D721Med (cell line): ENCODE results near the gene LTC4S.

Source experiments
- DNase-seq: peaks from one replicate; pipeline ENCODE4 v3.0.0; 2011; ENCODE audit warnings: low spot score; ENCODE audit not compliant: insufficient read length
- FAIRE-seq: peaks from 2 replicates; lab custom pipeline; 2011; peaks lifted over from hg19 to GRCh38; lab: Jason Lieb, UNC
- TF ChIP-seq, protein P1 (sequence below): IDR thresholded peaks from 2 replicates; pipeline ENCODE4 v1.5.1; 2012; ENCODE audit warnings: mild to moderate bottlenecking, control low read depth; ENCODE audit not compliant: insufficient read depth; ENCODE audit errors: missing control alignments

Gene LTC4S

DNA sequence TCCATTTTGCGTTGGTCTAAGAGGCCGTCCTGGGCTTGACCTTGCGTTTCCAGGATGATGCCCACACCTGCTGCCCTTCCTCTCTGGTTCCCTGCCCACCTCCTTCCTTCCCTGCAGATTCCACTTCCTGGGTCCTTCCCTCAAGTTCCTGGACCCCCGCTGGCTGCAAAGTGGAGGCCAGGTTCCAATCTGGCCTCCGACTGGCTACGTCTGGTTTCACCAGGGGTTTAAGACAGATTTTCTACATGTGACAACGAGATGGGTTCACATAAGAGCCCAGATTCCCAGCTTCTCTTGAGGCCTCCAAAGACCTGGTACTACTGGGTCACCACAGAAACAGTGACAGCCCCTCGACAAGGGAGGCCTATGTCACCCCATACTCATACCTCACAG is 10.8 kb downstream of the LTC4S start:
- TF ChIP-seq, protein P1, sequence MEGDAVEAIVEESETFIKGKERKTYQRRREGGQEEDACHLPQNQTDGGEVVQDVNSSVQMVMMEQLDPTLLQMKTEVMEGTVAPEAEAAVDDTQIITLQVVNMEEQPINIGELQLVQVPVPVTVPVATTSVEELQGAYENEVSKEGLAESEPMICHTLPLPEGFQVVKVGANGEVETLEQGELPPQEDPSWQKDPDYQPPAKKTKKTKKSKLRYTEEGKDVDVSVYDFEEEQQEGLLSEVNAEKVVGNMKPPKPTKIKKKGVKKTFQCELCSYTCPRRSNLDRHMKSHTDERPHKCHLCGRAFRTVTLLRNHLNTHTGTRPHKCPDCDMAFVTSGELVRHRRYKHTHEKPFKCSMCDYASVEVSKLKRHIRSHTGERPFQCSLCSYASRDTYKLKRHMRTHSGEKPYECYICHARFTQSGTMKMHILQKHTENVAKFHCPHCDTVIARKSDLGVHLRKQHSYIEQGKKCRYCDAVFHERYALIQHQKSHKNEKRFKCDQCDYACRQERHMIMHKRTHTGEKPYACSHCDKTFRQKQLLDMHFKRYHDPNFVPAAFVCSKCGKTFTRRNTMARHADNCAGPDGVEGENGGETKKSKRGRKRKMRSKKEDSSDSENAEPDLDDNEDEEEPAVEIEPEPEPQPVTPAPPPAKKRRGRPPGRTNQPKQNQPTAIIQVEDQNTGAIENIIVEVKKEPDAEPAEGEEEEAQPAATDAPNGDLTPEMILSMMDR: no peak
- DNase-seq (no peak), FAIRE-seq (no peak)

DNA sequence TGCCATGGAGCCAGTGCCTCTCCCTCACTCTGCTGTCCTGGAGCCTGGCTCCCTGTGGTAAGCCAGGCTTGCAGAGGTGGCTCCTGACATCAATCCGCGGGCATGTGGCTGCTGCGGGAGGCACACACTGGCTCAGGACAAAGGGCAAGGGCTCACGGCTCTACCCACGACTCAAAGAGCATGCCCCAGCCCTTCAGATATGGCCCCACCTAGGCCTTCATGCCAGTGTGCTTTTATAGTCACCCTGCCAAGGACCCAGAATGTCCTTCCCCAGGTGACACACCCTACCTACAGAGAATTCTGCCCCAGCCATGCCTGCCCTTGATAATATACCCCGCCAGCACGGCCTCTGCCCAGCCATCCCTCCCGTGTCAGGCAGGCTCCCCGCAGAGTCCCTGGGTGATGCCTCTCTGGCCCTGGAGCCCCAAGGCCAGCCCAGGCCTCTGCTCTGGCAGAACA is 11.3 kb downstream of the LTC4S start:
- FAIRE-seq (no peak), DNase-seq (no peak)
- TF ChIP-seq, protein P1: no peak

DNA sequence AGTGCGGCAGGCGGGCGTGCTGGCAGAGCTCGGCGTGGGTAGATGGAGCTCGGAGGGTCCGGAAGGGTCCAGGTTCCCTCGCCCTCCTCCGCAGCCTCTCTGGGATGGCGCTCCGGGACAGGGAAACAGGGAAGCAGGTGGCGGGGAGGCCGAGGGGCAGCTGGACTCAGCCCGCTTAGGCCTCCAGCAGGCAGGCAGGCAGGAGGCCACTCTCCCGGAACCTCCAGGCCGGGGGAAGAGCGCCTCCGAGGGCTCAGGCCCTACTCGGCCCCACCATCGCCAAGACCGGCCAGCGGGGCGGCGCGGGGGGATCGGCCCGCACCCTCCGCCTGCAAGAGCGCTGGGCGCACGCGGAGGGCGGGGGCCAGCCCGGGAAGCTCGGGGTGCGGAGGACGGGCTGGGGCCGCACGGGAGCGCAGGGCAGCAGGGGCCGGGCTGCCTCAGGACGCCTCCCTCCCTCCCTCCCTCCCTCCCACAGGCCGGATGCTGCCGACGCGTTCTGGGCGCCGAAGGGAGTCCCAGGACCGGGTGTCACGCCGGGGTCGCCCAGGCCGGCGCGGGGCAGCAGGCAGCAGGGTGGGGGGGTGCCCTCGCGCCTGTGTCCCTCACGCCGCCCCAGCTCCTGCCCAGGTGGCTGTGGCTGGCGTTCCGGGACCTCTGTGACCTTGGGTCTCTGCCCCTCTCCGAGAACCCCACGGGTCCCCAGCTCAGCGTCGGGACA is 11.9 kb downstream of the LTC4S start:
- DNase-seq (no peak), FAIRE-seq (no peak)
- TF ChIP-seq, protein P1: no peak

DNA sequence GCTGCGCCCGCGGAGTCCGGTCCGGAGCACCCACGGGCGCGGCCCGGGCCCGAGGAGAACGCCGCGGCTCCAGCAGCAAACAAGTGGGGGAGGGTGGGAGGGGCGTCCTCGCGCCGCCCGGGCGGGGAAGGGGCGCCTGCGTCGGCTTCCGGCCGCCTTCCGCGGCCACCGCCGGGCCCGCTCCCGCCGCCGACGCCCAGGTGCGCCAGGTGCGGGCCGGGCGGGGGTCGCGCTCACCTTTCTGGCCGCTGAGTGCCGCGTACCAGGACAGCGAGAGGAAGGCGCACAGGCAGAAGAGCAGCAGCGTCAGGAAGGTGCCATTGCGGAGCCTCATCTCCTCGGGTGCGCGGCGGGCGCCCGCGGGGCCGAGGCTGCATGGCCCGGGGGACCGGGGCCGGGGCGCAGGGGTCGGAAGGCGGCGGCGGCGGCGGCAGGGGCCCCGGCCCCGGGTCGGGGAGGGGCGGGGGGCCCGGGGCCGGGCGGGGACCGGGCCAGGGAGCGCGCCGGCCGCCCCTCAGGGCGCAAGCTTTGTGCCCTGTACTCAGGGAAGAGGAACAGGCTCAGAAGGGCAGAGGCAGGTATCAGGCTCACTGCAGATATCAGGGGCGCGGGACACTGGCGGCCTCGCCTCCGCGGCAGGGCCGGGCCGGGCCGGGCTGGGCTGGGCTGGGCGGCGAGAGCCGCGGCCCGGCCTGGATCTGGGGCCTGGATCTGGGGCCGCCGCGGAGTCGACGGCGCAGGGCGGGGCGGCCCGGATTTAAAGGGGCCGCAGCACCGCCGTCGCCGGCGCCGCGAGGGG is 12.7 kb downstream of the LTC4S start, which contains the start of gene MGAT4B:
Gene MGAT4B, minus strand, starts transcription at position 617 of the 799 bp plus-strand sequence. Its CDS starts 283 bp downstream, at position 334.
- FAIRE-seq: no peak
- TF ChIP-seq, protein P1: no peak
- DNase-seq: peak; percentile 90

DNA sequence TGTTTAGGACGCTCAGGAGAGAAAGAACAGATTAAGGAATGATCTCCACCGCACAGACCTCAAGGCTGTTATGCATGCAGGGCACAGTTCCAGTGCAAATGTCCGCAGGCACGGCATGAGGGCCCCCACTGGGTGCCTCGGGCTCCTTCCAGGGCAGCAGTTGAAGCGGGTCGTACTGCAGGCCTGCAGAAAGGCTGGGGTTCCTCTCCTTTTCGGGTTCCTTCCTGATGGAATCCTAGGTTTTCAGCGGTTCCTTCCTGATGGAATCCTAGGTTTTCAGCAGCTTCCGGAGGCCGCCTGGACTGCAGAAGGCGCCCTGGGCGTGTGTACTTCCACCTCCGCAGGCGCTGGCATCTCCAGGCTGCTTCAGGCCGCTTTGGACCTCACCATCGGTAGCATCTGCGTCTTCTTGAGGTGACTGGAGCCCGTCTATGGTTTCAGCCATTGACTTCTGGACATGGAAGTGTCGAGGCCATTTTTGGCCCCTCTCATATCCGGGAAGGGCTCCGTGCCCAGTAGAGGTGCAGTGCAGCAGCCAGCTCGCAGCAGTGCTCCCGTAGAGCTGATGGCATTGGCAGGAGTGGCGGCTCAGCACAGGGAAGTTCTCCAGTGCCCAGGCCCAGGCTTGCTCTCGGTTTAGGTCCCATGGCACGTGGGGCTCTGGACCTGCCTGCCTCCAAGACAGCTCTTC is 18.5 kb downstream of the LTC4S start:
- TF ChIP-seq, protein P1: no peak
- FAIRE-seq (no peak), DNase-seq (no peak)

DNA sequence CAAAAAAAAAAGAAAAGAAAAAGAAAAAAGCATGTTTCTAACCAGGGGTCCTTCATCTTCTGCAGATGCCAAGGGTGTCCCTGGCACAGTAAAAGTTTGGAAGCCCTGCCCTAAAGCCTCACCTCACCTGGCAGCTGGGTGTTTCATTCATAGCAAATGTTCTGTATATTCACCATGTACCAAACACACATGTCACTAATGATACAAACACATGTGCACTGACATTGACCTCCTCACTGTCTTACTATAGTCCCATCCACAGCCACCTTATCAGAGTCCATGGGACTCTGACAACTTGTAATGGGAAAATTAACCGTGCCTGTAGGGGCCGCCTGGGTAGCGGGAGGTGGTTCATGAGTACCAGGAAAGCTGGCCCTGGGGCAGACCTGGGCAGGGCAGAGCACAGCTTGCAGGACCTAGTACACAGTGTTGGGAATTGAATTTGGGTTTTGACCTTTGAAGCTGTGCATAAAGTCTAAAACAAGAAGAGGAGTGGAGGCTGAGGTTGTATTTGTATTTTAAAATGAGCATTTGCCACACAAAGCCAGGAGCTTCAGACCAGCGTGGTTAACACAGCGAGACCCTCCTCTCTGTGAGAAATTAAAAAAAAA is 19.3 kb downstream of the LTC4S start:
- TF ChIP-seq, protein P1: no peak
- DNase-seq (no peak), FAIRE-seq (no peak)
